PFSK-1 (cell line): Measurements from ENCODE around the gene FIGLA.

Experiments
- FOXP2 ChIP-seq: optimal IDR thresholded peaks from 2 replicates; pipeline ENCODE3; 2011; ENCODE audit warnings: borderline replicate concordance, control low read depth, inconsistent platforms; ENCODE audit not compliant: insufficient read depth; ENCODE audit errors: extremely low read length, extremely low read depth
- POLR2AphosphoS5 ChIP-seq: IDR thresholded peaks from 2 replicates; pipeline ENCODE4 v1.6.1; 2012; ENCODE audit warnings: low read depth, mild to moderate bottlenecking, control low read depth, low read length, moderate library complexity
- SIN3A ChIP-seq: IDR thresholded peaks from 2 replicates; pipeline ENCODE4 v1.6.1; 2012; ENCODE audit warnings: mild to moderate bottlenecking, low read length, moderate library complexity, borderline replicate concordance; ENCODE audit not compliant: insufficient read depth
- TAF1 ChIP-seq: IDR thresholded peaks from 2 replicates; pipeline ENCODE4 v1.6.1; 2012; ENCODE audit warnings: low read length, control low read depth, borderline replicate concordance; ENCODE audit not compliant: insufficient read depth
- TF ChIP-seq, protein P1 (sequence below), 2 experiments: IDR thresholded peaks; 2 replicates each; pipeline versions ENCODE4 v1.6.1 to v1.8.0; 2011 to 2012; ENCODE audit warnings: low read depth in 2 of 2, low read length in 2 of 2, control low read depth in 1 of 2, inconsistent platforms in 1 of 2, mild to moderate bottlenecking in 1 of 2, moderate library complexity in 1 of 2; ENCODE audit not compliant: insufficient read depth in 1 of 2

The FIGLA gene

DNA sequence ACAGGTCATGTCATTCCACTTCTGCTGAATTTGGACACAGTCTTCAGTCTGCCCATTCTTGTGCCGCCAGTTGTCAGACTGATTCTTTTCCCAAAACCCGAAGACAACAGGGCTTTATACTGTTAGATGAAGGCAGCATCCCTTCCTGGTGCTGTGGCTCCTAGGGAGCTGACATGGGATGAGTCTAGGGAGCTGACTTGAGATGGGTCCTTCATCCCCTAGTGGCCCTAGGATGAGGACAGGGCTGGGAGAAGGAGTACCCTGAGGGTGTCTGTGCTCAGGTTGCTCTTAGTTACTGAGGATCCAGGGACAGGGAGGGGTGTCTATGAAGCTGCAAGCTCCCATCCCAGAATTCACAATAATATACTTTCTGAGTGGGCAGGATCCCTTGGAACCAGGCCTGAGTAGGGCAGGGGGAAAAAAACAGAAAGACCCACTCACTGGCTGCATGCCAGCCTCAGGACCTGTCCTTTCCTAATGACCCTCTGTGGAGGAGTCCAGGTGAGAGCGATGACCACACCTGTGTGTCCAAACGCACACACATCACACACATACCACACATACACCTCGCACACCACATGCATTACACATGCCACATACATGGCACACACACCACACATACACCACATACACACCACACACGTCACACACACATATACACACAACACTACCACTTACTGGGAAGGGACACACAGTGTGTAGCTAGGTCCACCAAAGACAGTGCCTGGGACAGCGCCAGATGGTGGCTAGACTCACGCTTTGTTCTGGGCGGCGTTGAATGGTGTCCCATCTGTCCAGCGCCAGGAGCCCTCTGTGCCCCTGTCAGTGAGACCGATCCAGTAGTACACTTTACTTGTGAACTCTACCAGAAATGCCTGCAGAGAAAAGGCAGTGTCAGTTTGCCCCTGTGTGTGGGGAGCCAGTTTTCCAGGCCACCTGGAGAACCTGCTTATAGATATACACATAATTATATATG, 18.8 kb upstream of the FIGLA start:
- TF ChIP-seq, protein P1, sequence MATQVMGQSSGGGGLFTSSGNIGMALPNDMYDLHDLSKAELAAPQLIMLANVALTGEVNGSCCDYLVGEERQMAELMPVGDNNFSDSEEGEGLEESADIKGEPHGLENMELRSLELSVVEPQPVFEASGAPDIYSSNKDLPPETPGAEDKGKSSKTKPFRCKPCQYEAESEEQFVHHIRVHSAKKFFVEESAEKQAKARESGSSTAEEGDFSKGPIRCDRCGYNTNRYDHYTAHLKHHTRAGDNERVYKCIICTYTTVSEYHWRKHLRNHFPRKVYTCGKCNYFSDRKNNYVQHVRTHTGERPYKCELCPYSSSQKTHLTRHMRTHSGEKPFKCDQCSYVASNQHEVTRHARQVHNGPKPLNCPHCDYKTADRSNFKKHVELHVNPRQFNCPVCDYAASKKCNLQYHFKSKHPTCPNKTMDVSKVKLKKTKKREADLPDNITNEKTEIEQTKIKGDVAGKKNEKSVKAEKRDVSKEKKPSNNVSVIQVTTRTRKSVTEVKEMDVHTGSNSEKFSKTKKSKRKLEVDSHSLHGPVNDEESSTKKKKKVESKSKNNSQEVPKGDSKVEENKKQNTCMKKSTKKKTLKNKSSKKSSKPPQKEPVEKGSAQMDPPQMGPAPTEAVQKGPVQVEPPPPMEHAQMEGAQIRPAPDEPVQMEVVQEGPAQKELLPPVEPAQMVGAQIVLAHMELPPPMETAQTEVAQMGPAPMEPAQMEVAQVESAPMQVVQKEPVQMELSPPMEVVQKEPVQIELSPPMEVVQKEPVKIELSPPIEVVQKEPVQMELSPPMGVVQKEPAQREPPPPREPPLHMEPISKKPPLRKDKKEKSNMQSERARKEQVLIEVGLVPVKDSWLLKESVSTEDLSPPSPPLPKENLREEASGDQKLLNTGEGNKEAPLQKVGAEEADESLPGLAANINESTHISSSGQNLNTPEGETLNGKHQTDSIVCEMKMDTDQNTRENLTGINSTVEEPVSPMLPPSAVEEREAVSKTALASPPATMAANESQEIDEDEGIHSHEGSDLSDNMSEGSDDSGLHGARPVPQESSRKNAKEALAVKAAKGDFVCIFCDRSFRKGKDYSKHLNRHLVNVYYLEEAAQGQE (IDR thresholded peaks at IDR 0.05; ENCODE audit: insufficient read depth in 1 of 2, low read depth in 2 of 2, low read length in 2 of 2) = no peak
- TF ChIP-seq SIN3A = no peak
- TF ChIP-seq TAF1 = no peak
- TF ChIP-seq POLR2AphosphoS5 = no peak
- TF ChIP-seq FOXP2 = no peak

DNA sequence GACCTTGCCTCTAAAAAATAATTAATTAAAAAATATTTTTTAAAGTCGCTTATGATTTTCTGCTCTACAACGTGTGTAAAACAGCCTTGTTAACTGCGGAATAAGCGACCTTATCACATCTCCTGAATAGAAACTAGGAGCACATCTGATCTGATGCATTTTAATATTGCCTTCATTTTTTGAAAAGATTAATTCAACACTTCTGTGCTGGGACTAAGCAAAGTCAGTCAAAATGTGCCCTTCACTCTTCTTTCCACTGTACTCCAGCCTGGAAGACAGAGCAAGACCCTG, 17.3 kb upstream of the FIGLA start:
- no peak for TF ChIP-seq POLR2AphosphoS5
- TF ChIP-seq TAF1 = no peak
- no peak for TF ChIP-seq FOXP2
- TF ChIP-seq SIN3A = no peak
- TF ChIP-seq, protein P1 (IDR thresholded peaks at IDR 0.05; ENCODE audit: insufficient read depth in 1 of 2, low read depth in 2 of 2, low read length in 2 of 2) = no peak

DNA sequence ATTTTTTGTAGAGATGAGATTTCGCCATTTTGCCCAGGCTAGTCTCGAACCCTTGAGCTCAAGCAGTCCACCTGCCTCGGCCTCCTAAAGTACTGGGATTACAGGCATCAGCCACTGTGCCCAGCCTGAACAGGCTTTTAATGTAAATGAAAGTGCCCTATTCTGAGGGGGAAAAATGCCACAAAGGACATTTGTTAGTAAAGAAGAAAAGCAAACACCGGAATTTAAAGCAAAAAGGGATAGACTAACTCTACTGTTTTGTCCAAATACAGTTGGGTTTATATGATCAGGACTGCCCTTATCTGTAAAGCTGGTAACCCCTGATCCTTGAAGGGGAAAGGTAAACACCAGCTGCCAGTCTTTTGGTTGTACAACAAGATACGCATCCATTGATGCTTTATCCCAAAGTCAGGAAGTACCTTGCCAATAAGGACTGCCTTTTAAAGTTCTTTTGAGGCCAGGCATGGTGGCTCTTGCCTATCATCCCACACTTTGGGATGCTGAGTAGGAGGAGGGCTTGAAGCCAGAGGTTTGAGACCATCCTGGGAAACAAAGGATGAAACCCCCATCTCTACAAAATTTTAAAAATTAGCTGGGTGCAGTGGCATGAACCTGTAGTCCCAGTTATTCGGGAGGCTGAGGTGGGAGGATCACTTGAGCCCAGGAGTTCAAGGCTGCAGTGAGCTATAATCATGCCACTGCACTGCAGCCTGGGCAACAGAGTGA, 16.8 kb upstream of the FIGLA start:
- TF ChIP-seq POLR2AphosphoS5 = no peak
- TF ChIP-seq, protein P1 (IDR thresholded peaks at IDR 0.05; ENCODE audit: insufficient read depth in 1 of 2, low read depth in 2 of 2, low read length in 2 of 2) = no peak
- TF ChIP-seq TAF1 = no peak
- no peak for TF ChIP-seq SIN3A
- TF ChIP-seq FOXP2 = no peak

DNA sequence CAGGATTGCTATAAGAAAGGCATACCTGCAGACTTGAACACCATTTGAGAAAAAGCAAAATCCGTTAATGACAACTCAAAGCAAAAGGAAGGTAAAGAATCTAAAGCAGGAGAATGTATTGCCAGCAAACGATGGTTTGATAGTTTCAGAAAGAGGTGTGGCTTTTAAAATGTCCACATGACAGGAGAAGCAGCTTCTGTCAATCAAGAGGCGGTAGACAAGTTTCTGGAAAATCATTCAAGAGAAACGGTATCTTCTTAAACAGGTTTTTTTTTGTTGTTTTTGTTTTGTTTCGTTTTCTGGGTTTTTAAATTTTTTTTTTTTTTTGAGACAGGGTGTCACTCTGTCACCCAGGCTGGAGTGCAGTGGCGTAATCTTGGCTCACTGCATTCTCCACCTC, 16.2 kb upstream of the FIGLA start:
- TF ChIP-seq, protein P1 (IDR thresholded peaks at IDR 0.05; ENCODE audit: insufficient read depth in 1 of 2, low read depth in 2 of 2, low read length in 2 of 2) = no peak
- TF ChIP-seq FOXP2 = no peak
- no peak for TF ChIP-seq POLR2AphosphoS5
- TF ChIP-seq TAF1 = no peak
- TF ChIP-seq SIN3A = no peak
